Endothelial cell of umbilical vein (primary cell): ENCODE measurements around the gene KLHDC9. TPM values are rescaled to one million over a fixed set of nuclear protein-coding genes. Genes with fewer than 3 reads are reported as not detected.
A peak's percentile ranks its signal among the peaks of the same experiment; 100 is the strongest.

Experiments
- BruUV-seq: library from RNA; stranded (reverse); fragments of 400-500 nt; replicated peaks from 2 replicates; lab custom pipeline; 2021; lab: Mats Ljungman, UMichigan
- CTCF ChIA-PET: fragments of 300-600, 350-600 bp; sonication (Branson Sonifier 250); formaldehyde crosslinking; loops from one replicate; lab custom pipeline; 2021; ENCODE audit warnings: antibody characterized with exemption, inconsistent platforms; lab: Charles Lee
- POLR2A ChIA-PET: fragments of 300-600, 350-600 bp; sonication (Branson Sonifier 250); formaldehyde crosslinking; loops from one replicate; lab custom pipeline; 2021; ENCODE audit warnings: antibody characterized with exemption, inconsistent platforms; lab: Charles Lee
- DNase-seq: peaks from one replicate; pipeline ENCODE4 v3.0.0-alpha.2; 2011; ENCODE audit warnings: low read depth, low spot score
- FAIRE-seq: peaks from 2 replicates; lab custom pipeline; 2011; peaks lifted over from hg19 to GRCh38; lab: Jason Lieb, UNC
- H2AFZ ChIP-seq: 2 replicates; pipeline ENCODE4 v1.6.0; 2012; ENCODE audit warnings: low read depth, low read length, control low read depth, inconsistent platforms
- H3K27ac ChIP-seq: 2 replicates; pipeline ENCODE4 v1.5.1; 2011; ENCODE audit warnings: low read depth, mild to moderate bottlenecking, control low read depth, low read length, moderate library complexity; ENCODE audit not compliant: insufficient read depth
- H3K27me3 ChIP-seq, 2 experiments: 2 replicates each; pipeline versions ENCODE4 v1.6.0 to v1.6.1; 2011; ENCODE audit warnings: low read length in 2 of 2, mixed read lengths in 1 of 2; ENCODE audit not compliant: control insufficient read depth in 2 of 2, insufficient read depth in 2 of 2
- H3K36me3 ChIP-seq, 2 experiments: 2 replicates in 1 of 2; 3 replicates in 1 of 2; pipeline ENCODE4 v1.5.1; 2011; ENCODE audit warnings: low read length in 2 of 2, mild to moderate bottlenecking in 1 of 2, moderate library complexity in 1 of 2; ENCODE audit not compliant: control insufficient read depth in 2 of 2, insufficient read depth in 2 of 2; ENCODE audit errors: extremely low read depth in 1 of 2
- H3K4me1 ChIP-seq: 3 replicates; pipeline ENCODE4 v1.5.1; 2011; ENCODE audit warnings: mild to moderate bottlenecking, low read length; ENCODE audit not compliant: control insufficient read depth, insufficient read depth; ENCODE audit errors: extremely low read depth
- H3K4me2 ChIP-seq: 2 replicates; pipeline ENCODE4 v1.6.1; 2011; ENCODE audit warnings: low read length, control low read depth, mixed read lengths; ENCODE audit not compliant: insufficient read depth
- H3K4me3 ChIP-seq, 3 experiments: fragments of 200-600 bp in 1 of 3; sonication (generic), shearing (Covaris generic) in 1 of 3; replicated peaks in 1 of 3; 2 replicates each; pipeline ENCODE4 v1.5.1; 2011 to 2016; ENCODE audit warnings: control low read depth in 3 of 3, low read length in 3 of 3, mild to moderate bottlenecking in 2 of 3, inconsistent platforms in 1 of 3, low read depth in 1 of 3, moderate library complexity in 1 of 3; ENCODE audit not compliant: insufficient read depth in 1 of 3
- H3K79me2 ChIP-seq: 2 replicates; pipeline ENCODE4 v1.6.0; 2012; ENCODE audit warnings: low read length, inconsistent platforms; ENCODE audit not compliant: control insufficient read depth, insufficient read depth
- H3K9ac ChIP-seq: replicated peaks from 2 replicates; pipeline ENCODE3; 2011; ENCODE audit warnings: low read length, control low read depth; ENCODE audit not compliant: insufficient read depth; ENCODE audit errors: extremely low read depth
- H3K9me1 ChIP-seq: replicated peaks from 3 replicates; pipeline ENCODE4 v1.6.0; 2011; ENCODE audit warnings: mild to moderate bottlenecking, low read length; ENCODE audit not compliant: control insufficient read depth, insufficient read depth; ENCODE audit errors: extremely low read depth
- H3K9me3 ChIP-seq: replicated peaks from 2 replicates; pipeline ENCODE4 v1.5.1; 2012; ENCODE audit warnings: low read length, inconsistent platforms; ENCODE audit not compliant: control insufficient read depth, insufficient read depth
- H4K20me1 ChIP-seq: replicated peaks from 2 replicates; pipeline ENCODE3; 2011; ENCODE audit warnings: mild to moderate bottlenecking, low read length; ENCODE audit not compliant: control insufficient read depth, insufficient read depth; ENCODE audit errors: extremely low read depth
- EZH2 ChIP-seq: IDR thresholded peaks from 2 replicates; pipeline ENCODE4 v1.6.1; 2012; ENCODE audit warnings: borderline replicate concordance, low read depth, mild to moderate bottlenecking, moderate library complexity, low read length, inconsistent platforms; ENCODE audit not compliant: severe bottlenecking
- GATA2 ChIP-seq: IDR thresholded peaks from 2 replicates; pipeline ENCODE4 v1.7.0; 2011; ENCODE audit warnings: low read depth, mild to moderate bottlenecking, moderate library complexity, mixed read lengths, low read length; ENCODE audit not compliant: insufficient read length, insufficient read depth
- JUN ChIP-seq: IDR thresholded peaks from 2 replicates; pipeline ENCODE4 v1.6.1; 2011; ENCODE audit warnings: borderline replicate concordance, low read depth; ENCODE audit not compliant: insufficient read length, insufficient read depth
- MAX ChIP-seq: IDR thresholded peaks from 2 replicates; pipeline ENCODE4 v1.6.1; 2011; ENCODE audit not compliant: insufficient read depth, insufficient read length
- MYC ChIP-seq: IDR thresholded peaks from one replicate; pipeline ENCODE4 v1.6.1; 2011; ENCODE audit warnings: mild to moderate bottlenecking, low read depth, low read length
- POLR2AphosphoS5 ChIP-seq: IDR thresholded peaks from 2 replicates; pipeline ENCODE4 v1.6.1; 2012; ENCODE audit warnings: low read depth, mild to moderate bottlenecking, control low read depth, low read length, moderate library complexity; ENCODE audit not compliant: insufficient read depth
- dilution Hi-C: fragments of 300-500 bp; cut with MboI; formaldehyde crosslinking; loops from one replicate; pipeline ENCODE4 v1.15.0; 2019; ENCODE audit warnings: low sequenced_read_pairs; ENCODE audit not compliant: extremely low pct_ligation_motif_present
- intact Hi-C: fragments of 100-400 bp; cut with micrococcal nuclease; formaldehyde crosslinking; loops from one replicate; pipeline ENCODE4 v1.10.0; 2022
- polyA plus RNA-seq, 4 experiments: library from polyadenylated mRNA; depleted of rRNA in 3 of 4; stranded (reverse) in 3 of 4; unstranded in 1 of 4; fragments of >200 nt; gene quantifications; 2 replicates each; pipeline versions ENCODE4 v1.2.1 to v1.2.3, GENCODE V29; 2011 to 2012; ENCODE audit warnings: missing spikeins in 1 of 4
- total RNA-seq: library from RNA; stranded (reverse); gene quantifications from 2 replicates; pipeline ENCODE4 v1.2.3, GENCODE V29; 2021

The KLHDC9 gene
- total and polyA plus RNA-seq, 2 donors (not counting 3 experiments of a cell fraction or from before 2014, with no cell fraction given) = 1.1 to 2.6 TPM

- H3K4me3 ChIP-seq = no peak overlapping the region
- ChIA-PET POLR2A (interaction anchor here (0.6 kb wide), 1 partner anchor 1039 kb away, joined by 5 read pairs; no protein-coding TSS in a partner anchor), CTCF (interaction anchor here (1.3 to 1.6 kb wide), 3 partner anchors 23 to 78 kb away, joined by 4 to 7 read pairs (median 4); partner anchors contain the start of genes F11R and USF1)
- intact Hi-C loops = no loop called here
- no peaks in the 10 kb centered on the region for H3K36me3 ChIP-seq
- no peak for TF ChIP-seq GATA2
- no peak overlapping the region for H3K9ac ChIP-seq
- no peaks in the 10 kb centered on the region for H3K9me3 ChIP-seq
- no TSS peak for BruUV-seq
- peaks cover 2% of the 10 kb centered on the region in 2 experiments for H3K27me3 ChIP-seq
- dilution Hi-C loops = no loop called here
- H3K79me2 ChIP-seq = no peaks in the 10 kb centered on the region
- no peak overlapping the region for H3K4me2 ChIP-seq
- peak overlapping the region; percentile 48 for H2AFZ ChIP-seq
- FAIRE-seq (no peak), DNase-seq (no peak)
- H3K4me1 ChIP-seq = no peaks in the 10 kb centered on the region
- no peaks in the 10 kb centered on the region for H3K9me1 ChIP-seq
- H3K27ac ChIP-seq = no peak overlapping the region
- H4K20me1 ChIP-seq = no peaks in the 10 kb centered on the region
These were observed 29.6 kb upstream of the KLHDC9 start for GRCh38 chr1:161068306-161069234.

- H3K27ac ChIP-seq = no peak overlapping the region
- H3K4me3 ChIP-seq = no peak overlapping the region
- no peaks in the 10 kb centered on the region for H4K20me1 ChIP-seq
- H3K36me3 ChIP-seq = no peaks in the 10 kb centered on the region
- no peak overlapping the region for H3K9ac ChIP-seq
- H3K4me2 ChIP-seq = no peak overlapping the region
- POLR2A ChIA-PET = no interaction called here
- intact Hi-C loops (no loop called here), dilution Hi-C loops (no loop called here)
- DNase-seq (no peak), FAIRE-seq (no peak)
- H3K9me3 ChIP-seq = no peaks in the 10 kb centered on the region
- H3K9me1 ChIP-seq = no peaks in the 10 kb centered on the region
- CTCF ChIA-PET = interaction anchor here (1.3 to 1.6 kb wide), 3 partner anchors 24 to 79 kb away, joined by 4 to 7 read pairs (median 4); partner anchors contain the start of genes F11R and USF1
- TF ChIP-seq JUN (no peak), MYC (no peak), POLR2AphosphoS5 (no peak), MAX (no peak), EZH2 (no peak), GATA2 (no peak)
- BruUV-seq = no TSS peak
- H3K4me1 ChIP-seq = no peaks in the 10 kb centered on the region
- peaks cover 2% of the 10 kb centered on the region in 2 experiments for H3K27me3 ChIP-seq
- H3K79me2 ChIP-seq = no peaks in the 10 kb centered on the region
- H2AFZ ChIP-seq = no peak overlapping the region
These were observed 28.9 kb upstream of the KLHDC9 start for GRCh38 chr1:161069241-161069640.
